ENCODE measurements around the gene PCNX3. TPM values are rescaled to one million over a fixed set of nuclear protein-coding genes. Genes with fewer than 3 reads are reported as not detected.

Gene PCNX3
- total RNA-seq, 4 donors from 2014 or later, result 24.1 to 44.1 (median 34.4) TPM

DNA sequence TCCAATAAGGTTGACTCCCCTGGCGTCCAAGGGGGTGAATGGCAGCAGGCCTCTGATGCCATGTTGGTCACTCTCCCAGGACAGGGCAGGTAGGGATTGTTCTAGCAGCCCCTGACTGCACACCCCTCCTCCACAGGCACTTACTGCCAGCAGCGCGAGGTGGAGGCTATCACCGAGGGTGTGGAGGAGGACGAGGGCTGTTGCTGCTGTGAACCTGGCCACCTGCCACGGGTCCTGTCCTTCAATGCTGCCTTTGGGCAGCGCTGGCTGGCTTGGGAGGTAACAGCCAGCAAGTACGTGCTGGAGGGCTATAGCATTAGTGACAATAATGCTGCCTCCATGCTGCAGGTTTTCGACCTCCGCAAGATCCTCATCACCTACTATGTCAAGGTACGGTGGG, 14.6 kb downstream of the PCNX3 start:
- TF ChIP-seq POLR2A (IDR thresholded peaks at IDR 0.05) (no peak), CTCF (IDR thresholded peaks at IDR 0.05) (no peak)
- no peak for DNase-seq (ENCODE audit: low spot score in 2 of 2)
- 88 to 94% methylated on average over 8 to 10 of the region's 11 CpGs for WGBS, 2 donors
- no peak overlapping the region for H3K4me3 ChIP-seq (ENCODE audit: low read depth, poor library complexity, severe bottlenecking)
- intact Hi-C loops (cut with DNase I; ENCODE audit: low total_unique reads), result no loop called here

GRCh38 chr11:65633390-65634108, 18.0 kb downstream of the PCNX3 start:
- intact Hi-C loops (cut with DNase I; ENCODE audit: low total_unique reads), result no loop called here
- DNase-seq (ENCODE audit: low spot score in 2 of 2), result no peak
- no peak overlapping the region for H3K4me3 ChIP-seq (ENCODE audit: low read depth, poor library complexity, severe bottlenecking)
- WGBS, 2 donors, result 82 to 94% methylated on average over 14 to 17 of the region's 20 CpGs
- TF ChIP-seq CTCF (IDR thresholded peaks at IDR 0.05), result no peak
- TF ChIP-seq POLR2A (IDR thresholded peaks at IDR 0.05), result no peak

- H3K4me3 ChIP-seq (ENCODE audit: low read depth, poor library complexity, severe bottlenecking), result no peak overlapping the region
- intact Hi-C loops (cut with DNase I; ENCODE audit: low total_unique reads), result no loop called here
- WGBS, 2 donors, result 90 to 92% methylated on average over 14 of the region's 14 CpGs
- DNase-seq (ENCODE audit: low spot score in 2 of 2), result no peak
- no peak for TF ChIP-seq POLR2A (IDR thresholded peaks at IDR 0.05)
- TF ChIP-seq CTCF (IDR thresholded peaks at IDR 0.05), result no peak
These were observed 18.5 kb downstream of the PCNX3 start for GRCh38 chr11:65634109-65634436.

- intact Hi-C loops (cut with DNase I; ENCODE audit: low total_unique reads), result no loop called here
- 89 to 94% methylated on average over 9 to 11 of the region's 11 CpGs for WGBS, 2 donors
- DNase-seq (ENCODE audit: low spot score in 2 of 2), result no peak
These were observed 18.9 kb downstream of the PCNX3 start for GRCh38 chr11:65634440-65634839.

DNA sequence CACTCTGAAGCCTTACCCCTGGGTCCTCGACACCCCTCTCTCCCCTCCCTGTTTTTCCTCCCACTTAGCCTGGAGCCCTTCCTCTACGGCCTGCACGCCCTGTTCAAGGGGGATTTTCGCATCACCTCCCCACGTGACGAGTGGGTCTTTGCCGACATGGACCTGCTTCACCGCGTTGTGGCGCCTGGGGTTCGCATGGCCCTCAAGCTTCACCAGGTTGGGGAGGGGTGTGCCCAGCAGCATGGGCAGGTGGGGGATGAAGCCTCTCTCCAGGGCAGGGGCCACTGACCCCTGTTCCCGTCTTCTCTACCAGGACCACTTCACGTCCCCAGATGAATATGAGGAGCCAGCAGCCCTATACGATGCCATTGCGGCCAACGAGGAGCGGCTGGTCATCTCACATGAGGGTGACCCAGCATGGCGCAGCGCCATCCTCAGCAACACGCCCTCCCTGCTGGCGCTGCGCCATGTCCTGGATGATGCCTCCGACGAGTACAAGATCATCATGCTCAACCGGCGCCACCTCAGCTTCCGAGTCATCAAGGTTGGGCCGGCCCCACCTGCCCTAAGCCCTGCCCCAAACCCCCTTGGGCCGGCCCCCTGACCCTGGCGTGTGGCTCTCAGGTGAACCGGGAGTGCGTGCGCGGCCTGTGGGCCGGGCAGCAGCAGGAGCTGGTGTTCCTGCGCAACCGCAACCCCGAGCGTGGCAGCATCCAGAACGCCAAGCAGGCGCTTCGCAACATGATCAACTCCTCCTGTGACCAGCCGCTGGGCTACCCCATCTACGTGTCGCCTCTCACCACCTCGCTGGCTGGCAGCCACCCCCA, 19.5 kb downstream of the PCNX3 start:
- TF ChIP-seq CTCF (IDR thresholded peaks at IDR 0.05), result no peak
- no peak for TF ChIP-seq POLR2A (IDR thresholded peaks at IDR 0.05)
- no peak for DNase-seq (ENCODE audit: low spot score in 2 of 2)
- no peak overlapping the region for H3K4me3 ChIP-seq (ENCODE audit: low read depth, poor library complexity, severe bottlenecking)
- WGBS, 2 donors, result 93 to 94% methylated on average over 39 to 46 of the region's 46 CpGs
- intact Hi-C loops (cut with DNase I; ENCODE audit: low total_unique reads), result no loop called here

More at GRCh38 chr11:65634440-65634839, 18.9 kb downstream of the PCNX3 start:
- no peak overlapping the region for H3K4me3 ChIP-seq (ENCODE audit: low read depth, poor library complexity, severe bottlenecking)
- TF ChIP-seq CTCF (IDR thresholded peaks at IDR 0.05) (no peak), POLR2A (IDR thresholded peaks at IDR 0.05) (no peak)
